ENCODE data around the gene RUNX3.
"Not testable (repeated sequence)": the region's sequence is repeated elsewhere in the genome, so short reads cannot be mapped to it uniquely, and the experiment has no call there.

Gene RUNX3

DNA sequence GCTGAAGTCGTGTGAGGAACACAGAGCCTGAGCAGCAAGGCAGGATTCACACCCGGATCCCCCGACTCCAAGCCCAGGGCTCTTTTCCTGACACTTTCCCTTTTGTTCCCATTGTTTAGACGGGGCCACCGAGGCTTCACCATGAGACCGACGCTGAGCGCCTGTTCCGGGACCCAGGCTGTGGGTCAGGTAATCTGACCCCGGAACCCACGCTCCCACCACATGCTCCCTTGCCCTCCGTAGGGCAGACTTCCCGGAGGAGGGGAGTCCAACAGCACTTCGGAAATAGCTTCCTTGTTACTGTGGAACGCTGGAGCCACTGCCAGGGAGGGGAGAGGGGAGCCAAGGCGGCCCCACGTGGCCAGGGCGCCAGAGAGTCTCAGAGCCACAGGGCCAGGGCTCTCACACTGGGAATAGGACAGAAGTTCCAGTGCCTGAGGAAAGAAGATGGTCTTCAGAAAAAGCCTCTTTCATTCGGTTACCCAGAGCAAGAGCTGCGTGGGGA lies 18.4 kb downstream of the RUNX3 start:
- DNase-seq (ENCODE audit: low read depth), result no peak
- no peak for TF ChIP-seq CTCF (IDR thresholded peaks at IDR 0.05; ENCODE audit: low read length, missing control alignments)
- H3K4me3 ChIP-seq (replicated peaks; ENCODE audit: low read depth, low read length), result no peak overlapping the region

GRCh38 chr1:24910751-24911650 lies 19.1 kb downstream of the RUNX3 start:
- H3K4me3 ChIP-seq (replicated peaks; ENCODE audit: low read depth, low read length), result no peak overlapping the region
- DNase-seq (ENCODE audit: low read depth), result no peak
- TF ChIP-seq CTCF (IDR thresholded peaks at IDR 0.05; ENCODE audit: low read length, missing control alignments), result no peak

GRCh38 chr1:24910210-24910609 lies 19.9 kb downstream of the RUNX3 start:
- no peak for TF ChIP-seq CTCF (IDR thresholded peaks at IDR 0.05; ENCODE audit: low read length, missing control alignments)
- no peak for DNase-seq (ENCODE audit: low read depth)
- no peak overlapping the region for H3K4me3 ChIP-seq (replicated peaks; ENCODE audit: low read depth, low read length)

DNA sequence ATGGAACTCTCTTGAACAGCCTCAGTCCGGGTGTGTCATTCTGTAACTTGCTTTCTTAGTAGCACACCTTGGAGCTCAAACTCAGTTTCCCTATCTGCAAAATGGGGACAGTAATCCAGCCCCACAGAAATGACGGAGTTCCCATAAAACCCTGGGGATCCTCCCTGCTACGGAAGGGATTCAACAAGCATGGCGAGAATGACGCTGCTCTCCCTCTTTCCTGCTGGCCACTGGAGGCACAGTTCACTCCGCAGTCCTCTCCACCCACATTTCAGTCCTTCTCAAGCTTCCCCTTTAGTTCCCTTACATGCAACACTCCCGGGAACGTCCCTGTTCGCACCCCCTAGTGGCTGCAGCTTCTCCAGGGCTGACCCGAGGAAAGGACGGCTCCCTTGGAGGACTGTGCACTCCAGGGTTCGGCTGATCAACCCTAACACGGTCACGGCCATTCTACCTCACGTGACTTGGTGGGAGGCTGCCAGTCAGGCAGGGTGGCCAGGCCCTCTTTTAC lies 20.6 kb downstream of the RUNX3 start:
- peak; percentile 72 for TF ChIP-seq CTCF (IDR thresholded peaks at IDR 0.05; ENCODE audit: low read length, missing control alignments)
- peak; percentile 85 for DNase-seq (ENCODE audit: low read depth)
- H3K4me3 ChIP-seq (replicated peaks; ENCODE audit: low read depth, low read length), result no peak overlapping the region

- no peak overlapping the region for H3K4me3 ChIP-seq (replicated peaks; ENCODE audit: low read depth, low read length)
- no peak for DNase-seq (ENCODE audit: low read depth)
- no peak for TF ChIP-seq CTCF (IDR thresholded peaks at IDR 0.05; ENCODE audit: low read length, missing control alignments)
Measured at GRCh38 chr1:24908591-24909259, 21.4 kb downstream of the RUNX3 start.

GRCh38 chr1:24907587-24908294 lies 22.3 kb downstream of the RUNX3 start:
- not testable (repeated sequence) for DNase-seq (ENCODE audit: low read depth); H3K4me3 ChIP-seq (replicated peaks; ENCODE audit: low read depth, low read length)

Data from fibroblast of pulmonary artery (primary cell).